ENCODE measurements around the gene DMD.

DMD gene

GRCh38 chrX:32514986-32515385 lies 696.4 kb downstream of the DMD start:
- no peak overlapping the region for H3K4me3 ChIP-seq (ENCODE audit: low read depth, low read length)
- no peak for TF ChIP-seq CTCF (IDR thresholded peaks at IDR 0.05; ENCODE audit: low read depth, low read length, missing control alignments)
- no peaks in the 10 kb centered on the region for H3K27me3 ChIP-seq (replicated peaks)
- H3K36me3 ChIP-seq (replicated peaks): no peaks in the 10 kb centered on the region
- H3K27ac ChIP-seq: no peak overlapping the region
- DNase-seq: no peak
- in situ Hi-C loops (cut with HindIII; ENCODE audit: low pct_ligation_motif_present, low sequenced_read_pairs): no loop called here

GRCh38 chrX:32501606-32502005 lies 709.7 kb downstream of the DMD start:
- Histone ChIP-seq H3K36me3 (replicated peaks) (no peaks in the 10 kb centered on the region), H3K27me3 (replicated peaks) (no peaks in the 10 kb centered on the region), H3K27ac (no peak overlapping the region), H3K4me3 (ENCODE audit: low read depth, low read length) (no peak overlapping the region)
- in situ Hi-C loops (cut with HindIII; ENCODE audit: low pct_ligation_motif_present, low sequenced_read_pairs): no loop called here
- DNase-seq: no peak
- TF ChIP-seq CTCF (IDR thresholded peaks at IDR 0.05; ENCODE audit: low read depth, low read length, missing control alignments): no peak

GRCh38 chrX:32496671-32497070 lies 714.7 kb downstream of the DMD start:
- no peaks in the 10 kb centered on the region for H3K36me3 ChIP-seq (replicated peaks)
- TF ChIP-seq CTCF (IDR thresholded peaks at IDR 0.05; ENCODE audit: low read depth, low read length, missing control alignments): no peak
- in situ Hi-C loops (cut with HindIII; ENCODE audit: low pct_ligation_motif_present, low sequenced_read_pairs): no loop called here
- H3K27ac ChIP-seq: no peak overlapping the region
- H3K27me3 ChIP-seq (replicated peaks): no peaks in the 10 kb centered on the region
- no peak for DNase-seq
- H3K4me3 ChIP-seq (ENCODE audit: low read depth, low read length): no peak overlapping the region

GRCh38 chrX:32495855-32496254 lies 715.5 kb downstream of the DMD start:
- no peak overlapping the region for H3K27ac ChIP-seq

GRCh38 chrX:32489125-32489524 lies 722.2 kb downstream of the DMD start:
- in situ Hi-C loops (cut with HindIII; ENCODE audit: low pct_ligation_motif_present, low sequenced_read_pairs): no loop called here
- DNase-seq: no peak
- no peak overlapping the region for H3K4me3 ChIP-seq (ENCODE audit: low read depth, low read length)
- H3K27me3 ChIP-seq (replicated peaks): no peaks in the 10 kb centered on the region
- no peak for TF ChIP-seq CTCF (IDR thresholded peaks at IDR 0.05; ENCODE audit: low read depth, low read length, missing control alignments)
- no peaks in the 10 kb centered on the region for H3K36me3 ChIP-seq (replicated peaks)
- H3K27ac ChIP-seq: no peak overlapping the region

More at GRCh38 chrX:32495855-32496254, 715.5 kb downstream of the DMD start:
- in situ Hi-C loops (cut with HindIII; ENCODE audit: low pct_ligation_motif_present, low sequenced_read_pairs): no loop called here
- Histone ChIP-seq H3K27me3 (replicated peaks) (no peaks in the 10 kb centered on the region), H3K36me3 (replicated peaks) (no peaks in the 10 kb centered on the region), H3K4me3 (ENCODE audit: low read depth, low read length) (no peak overlapping the region)
- TF ChIP-seq CTCF (IDR thresholded peaks at IDR 0.05; ENCODE audit: low read depth, low read length, missing control alignments): no peak
- DNase-seq: no peak

- no peak overlapping the region for H3K4me3 ChIP-seq (ENCODE audit: low read depth, low read length)
- no peaks in the 10 kb centered on the region for H3K27me3 ChIP-seq (replicated peaks)
- in situ Hi-C loops (cut with HindIII; ENCODE audit: low pct_ligation_motif_present, low sequenced_read_pairs): no loop called here
- H3K27ac ChIP-seq: no peak overlapping the region
- H3K36me3 ChIP-seq (replicated peaks): no peaks in the 10 kb centered on the region
- TF ChIP-seq CTCF (IDR thresholded peaks at IDR 0.05; ENCODE audit: low read depth, low read length, missing control alignments): peak; percentile 24
- DNase-seq: no peak
Observed at GRCh38 chrX:32483534-32484136, 727.7 kb downstream of the DMD start.

All from brain microvascular endothelial cell (primary cell).